Muscle of leg (tissue), 11 donors: ENCODE results near the gene ARSD. TPM values are rescaled to one million over a fixed set of nuclear protein-coding genes. Genes with fewer than 3 reads are reported as not detected.

Experiments
- DNase-seq: peaks from one replicate; pipeline ENCODE4 v3.0.0; 2013
- H3K27ac ChIP-seq: one replicate; pipeline ENCODE4 v1.5.1; 2013; ENCODE audit warnings: mild to moderate bottlenecking, low read length, control low read depth
- H3K27me3 ChIP-seq: one replicate; pipeline ENCODE4 v1.6.1; 2013; ENCODE audit warnings: low read length; ENCODE audit not compliant: control insufficient read depth, insufficient read depth
- H3K36me3 ChIP-seq: one replicate; pipeline ENCODE4 v1.6.1; 2013; ENCODE audit warnings: low read length; ENCODE audit not compliant: control insufficient read depth, insufficient read depth
- H3K4me1 ChIP-seq: one replicate; pipeline ENCODE4 v1.6.1; 2013; ENCODE audit warnings: low read length; ENCODE audit not compliant: control insufficient read depth, insufficient read depth
- H3K4me3 ChIP-seq: one replicate; pipeline ENCODE4 v1.5.1; 2013; ENCODE audit warnings: low read length, control low read depth
- H3K9me3 ChIP-seq: replicated peaks from 2 replicates; pipeline ENCODE4 v1.6.1; 2013; ENCODE audit warnings: low read depth, low read length; ENCODE audit not compliant: control insufficient read depth
- WGBS: methylation state at CpG from one replicate; pipeline ENCODE4 v1.1.5; 2013; ENCODE audit warnings: missing lambda C conversion rate; ENCODE audit not compliant: insufficient coverage; 5-methylcytosine and 5-hydroxymethylcytosine counted together
- polyA plus RNA-seq, 8 donors: library from polyadenylated mRNA; unstranded; fragments of 120-200 nt; gene quantifications; one replicate each; pipeline versions ENCODE4 v1.2.1 to v1.2.3, GENCODE V29; 2013; ENCODE audit warnings: inconsistent platforms in 1 of 8, low replicate concordance in 1 of 8; ENCODE audit not compliant: insufficient read length in 8 of 8, insufficient read depth in 1 of 8
- total RNA-seq: library from RNA; stranded (reverse); fragments of 120-200 nt; gene quantifications from one replicate; pipeline ENCODE4 v1.2.4, GENCODE V29; 2013

Gene ARSD
- total and polyA plus RNA-seq, 9 donors, result 7.1 to 10.9 (median 8.4) TPM

DNA sequence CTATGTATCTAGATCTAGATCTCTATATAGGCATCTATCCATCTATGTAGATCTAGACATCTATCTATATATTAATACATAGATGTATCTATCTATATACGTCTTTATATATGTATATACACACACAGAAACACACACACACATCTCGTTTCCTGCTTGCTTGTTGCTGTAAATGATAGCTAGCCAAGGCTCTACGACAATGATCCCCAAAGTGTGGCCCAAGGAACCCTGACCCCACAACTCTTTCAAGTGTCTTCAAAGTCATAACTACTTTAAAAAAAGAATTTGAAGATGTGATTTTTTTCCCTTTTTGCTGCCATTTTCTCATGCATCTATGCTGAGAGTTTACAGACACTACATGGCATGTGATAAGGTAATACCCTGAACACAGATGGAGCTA, 71.6 kb downstream of the ARSD start:
- H3K9me3 ChIP-seq, result no peaks in the 10 kb centered on the region
- no peak for DNase-seq
- H3K27ac ChIP-seq, result no peak overlapping the region
- H3K36me3 ChIP-seq, result no peaks in the 10 kb centered on the region
- WGBS, result no CpG with 5 or more reads among the region's 3 CpGs
- peaks cover 2% of the 10 kb centered on the region for H3K27me3 ChIP-seq
- no peak overlapping the region for H3K4me3 ChIP-seq
- no peaks in the 10 kb centered on the region for H3K4me1 ChIP-seq

DNA sequence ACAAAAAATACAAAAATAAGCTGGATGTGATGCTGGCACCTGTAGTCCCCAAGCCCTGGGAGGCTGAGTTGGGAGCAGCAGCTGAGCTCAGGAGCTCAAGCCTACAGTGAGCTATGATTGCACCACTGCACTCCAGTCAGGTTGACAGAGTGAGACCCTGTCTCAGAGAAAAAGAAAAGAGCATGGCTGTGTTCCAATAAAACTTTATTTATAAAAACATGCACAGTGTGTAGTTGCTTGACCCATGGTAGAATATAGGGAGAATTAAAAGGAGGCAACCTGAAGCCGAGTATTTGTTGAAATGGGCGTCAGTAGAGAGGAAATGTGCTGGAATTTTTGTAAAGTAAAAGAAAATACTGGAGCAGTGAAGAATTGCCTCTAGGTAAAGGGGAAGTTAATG, 73.4 kb downstream of the ARSD start:
- WGBS, result 91% methylated on average over 2 of the region's 2 CpGs
- Histone ChIP-seq H3K4me1 (no peaks in the 10 kb centered on the region), H3K9me3 (no peaks in the 10 kb centered on the region), H3K27me3 (no peaks in the 10 kb centered on the region), H3K27ac (no peak overlapping the region), H3K36me3 (no peaks in the 10 kb centered on the region), H3K4me3 (no peak overlapping the region)
- no peak for DNase-seq

- H3K27me3 ChIP-seq, result no peaks in the 10 kb centered on the region
- H3K4me1 ChIP-seq, result no peaks in the 10 kb centered on the region
- no peak overlapping the region for H3K27ac ChIP-seq
- 93% methylated on average over 21 of the region's 21 CpGs for WGBS
- H3K36me3 ChIP-seq, result no peaks in the 10 kb centered on the region
- DNase-seq, result no peak
- H3K9me3 ChIP-seq, result no peaks in the 10 kb centered on the region
- no peak overlapping the region for H3K4me3 ChIP-seq
These were observed 74.2 kb downstream of the ARSD start for GRCh38 chrX:2854918-2855317.

Other genes starting within 250 kb of the ARSD start
- 158 TPM for gene CD99, start 238.0 kb downstream of the ARSD start, total RNA-seq
- gene CD99, start 238.0 kb downstream of the ARSD start, polyA plus RNA-seq, result 100 to 1,000 TPM; 265 to 382 (median 326) TPM
- gene XG, start 177.3 kb downstream of the ARSD start, total RNA-seq, result 3.7 TPM
- gene XG, start 177.3 kb downstream of the ARSD start, polyA plus RNA-seq, result 1 to 10 TPM in 4 of 8 donors, under 1 TPM in 4; 0.25 to 2.3 (median 0.96) TPM
- gene GYG2, start 100.4 kb downstream of the ARSD start, total RNA-seq, result 1.7 TPM
- 1 to 10 TPM; 1.3 to 5.3 (median 3.2) TPM for gene GYG2, start 100.4 kb downstream of the ARSD start, polyA plus RNA-seq
- gene ARSH, start 77.2 kb upstream of the ARSD start, total RNA-seq, result not detected
- not detected for gene ARSH, start 77.2 kb upstream of the ARSD start, polyA plus RNA-seq
- not detected for gene ARSF, start 112.1 kb upstream of the ARSD start, total RNA-seq
- under 1 TPM in 1 of 8 donors, not detected in 7; 0.83 TPM for gene ARSF, start 112.1 kb upstream of the ARSD start, polyA plus RNA-seq